ENCODE measurements around the gene TBC1D16. TPM values are rescaled to one million over a fixed set of nuclear protein-coding genes. Genes with fewer than 3 reads are reported as not detected.
A peak's percentile ranks its signal among the peaks of the same experiment; 100 is the strongest.
"Not testable (repeated sequence)": the region's sequence is repeated elsewhere in the genome, so short reads cannot be mapped to it uniquely, and the experiment has no call there.

The TBC1D16 gene
- total RNA-seq, 2 experiments from 2014 or later, result 0.74 to 1.2 TPM

- no peak for DNase-seq
- H3K27me3 Mint-ChIP-seq, result no peaks in the 10 kb centered on the region
- no peak overlapping the region for H3K4me3 Mint-ChIP-seq
- ChIA-PET CTCF (interaction anchor here (1.7 kb wide), 1 partner anchor 10 kb away, joined by 5 read pairs; no protein-coding TSS in a partner anchor), POLR2A (no interaction called here)
- H3K4me1 Mint-ChIP-seq, result peaks cover 27% of the 10 kb centered on the region
- no peaks in the 10 kb centered on the region for H3K9me3 Mint-ChIP-seq
- no peak overlapping the region for H3K27ac Mint-ChIP-seq
- no peaks in the 10 kb centered on the region for H3K36me3 Mint-ChIP-seq (ENCODE audit: low read depth)
Measured at GRCh38 chr17:80000981-80001775, 34.5 kb downstream of the TBC1D16 start.

GRCh38 chr17:80000136-80000535, 35.5 kb downstream of the TBC1D16 start:
- Mint-ChIP-seq H3K4me1 (peaks cover 33% of the 10 kb centered on the region), H3K9me3 (no peaks in the 10 kb centered on the region), H3K4me3 (no peak overlapping the region), H3K27ac (no peak overlapping the region), H3K27me3 (no peaks in the 10 kb centered on the region), H3K36me3 (ENCODE audit: low read depth) (no peaks in the 10 kb centered on the region)
- POLR2A ChIA-PET, result no interaction called here
- CTCF ChIA-PET, result interaction anchor here (1.3 to 1.7 kb wide), 2 partner anchors 8 to 11 kb away, joined by 5 to 8 read pairs; no protein-coding TSS in a partner anchor
- no peak for DNase-seq

GRCh38 chr17:79997011-79997660, 38.5 kb downstream of the TBC1D16 start:
- Mint-ChIP-seq H3K27me3 (no peaks in the 10 kb centered on the region), H3K4me3 (peak overlapping the region; percentile 55), H3K36me3 (ENCODE audit: low read depth) (no peaks in the 10 kb centered on the region), H3K27ac (peak overlapping the region; percentile 98), H3K4me1 (peaks cover 56% of the 10 kb centered on the region), H3K9me3 (no peaks in the 10 kb centered on the region)
- ChIA-PET CTCF (interaction anchor here (1.1 to 1.3 kb wide), 3 partner anchors 8 to 251 kb away, joined by 4 to 11 read pairs (median 5); no protein-coding TSS in a partner anchor), POLR2A (no interaction called here)
- DNase-seq, result peak; percentile 90

GRCh38 chr17:79996291-79996690, 39.4 kb downstream of the TBC1D16 start:
- no peak for DNase-seq
- Mint-ChIP-seq H3K27me3 (no peaks in the 10 kb centered on the region), H3K9me3 (no peaks in the 10 kb centered on the region), H3K27ac (peak overlapping the region; percentile 98), H3K36me3 (ENCODE audit: low read depth) (no peaks in the 10 kb centered on the region), H3K4me1 (peaks cover 57% of the 10 kb centered on the region), H3K4me3 (no peak overlapping the region)
- POLR2A ChIA-PET, result no interaction called here
- CTCF ChIA-PET, result interaction anchor here (1.1 to 1.4 kb wide), 4 partner anchors 9 to 250 kb away, joined by 4 to 11 read pairs (median 6); partner anchors contain the start of gene CBX4

- ChIA-PET CTCF (interaction anchor here (1.4 to 3.2 kb wide), 2 partner anchors 10 to 157 kb away, joined by 7 to 9 read pairs; partner anchors contain the start of gene CBX4), POLR2A (no interaction called here)
- no peak for DNase-seq
- Mint-ChIP-seq H3K36me3 (ENCODE audit: low read depth) (no peaks in the 10 kb centered on the region), H3K4me1 (peaks cover 61% of the 10 kb centered on the region), H3K27ac (peak overlapping the region; percentile 31), H3K27me3 (no peaks in the 10 kb centered on the region), H3K4me3 (no peak overlapping the region), H3K9me3 (no peaks in the 10 kb centered on the region)
Measured at GRCh38 chr17:79995696-79996095, 40.0 kb downstream of the TBC1D16 start.

DNA sequence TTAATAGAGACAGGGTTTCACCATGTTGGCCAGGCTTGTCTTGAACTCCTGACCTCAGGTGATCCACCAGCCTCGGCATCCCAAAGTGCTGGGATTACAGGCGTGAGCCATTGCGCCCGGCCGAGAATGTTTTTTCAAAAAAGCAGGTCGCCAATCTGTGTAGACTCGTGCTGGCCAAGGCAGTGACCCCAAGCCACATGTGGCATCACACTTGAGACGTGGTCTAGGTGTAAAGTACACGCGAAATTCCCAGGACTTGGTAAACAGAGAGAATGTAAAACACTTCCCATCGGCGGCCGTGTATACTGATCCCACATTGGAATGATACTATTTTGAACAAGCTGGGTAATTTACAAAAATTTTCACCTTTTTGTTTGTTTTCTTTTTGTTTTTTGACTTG, 41.1 kb downstream of the TBC1D16 start:
- no peak for DNase-seq
- H3K4me1 Mint-ChIP-seq, result peaks cover 61% of the 10 kb centered on the region
- no peak overlapping the region for H3K4me3 Mint-ChIP-seq
- ChIA-PET CTCF (interaction anchor here (1.4 to 3.2 kb wide), 2 partner anchors 11 to 155 kb away, joined by 7 to 9 read pairs; partner anchors contain the start of gene CBX4), POLR2A (no interaction called here)
- H3K36me3 Mint-ChIP-seq (ENCODE audit: low read depth), result no peaks in the 10 kb centered on the region
- peak overlapping the region; percentile 9 for H3K27ac Mint-ChIP-seq
- no peaks in the 10 kb centered on the region for H3K9me3 Mint-ChIP-seq
- no peaks in the 10 kb centered on the region for H3K27me3 Mint-ChIP-seq

DNA sequence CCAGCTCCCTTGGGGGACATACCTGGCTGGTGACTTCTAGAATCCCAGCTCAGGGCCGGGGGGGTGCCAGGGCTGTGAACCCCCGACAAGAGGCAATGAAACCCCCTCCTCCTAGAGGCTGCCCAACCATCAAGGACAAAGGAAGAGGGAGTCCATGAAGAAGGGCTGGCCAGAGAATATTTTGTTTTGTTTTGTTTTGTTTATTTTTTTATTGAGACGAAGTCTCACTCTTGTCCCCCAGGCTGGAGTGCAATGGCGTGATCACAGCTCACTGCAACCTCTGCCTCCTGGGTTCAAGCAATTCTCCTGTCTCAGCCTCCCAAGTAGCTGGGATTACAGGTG, 41.5 kb downstream of the TBC1D16 start:
- DNase-seq; H3K9me3 Mint-ChIP-seq; H3K36me3 Mint-ChIP-seq (ENCODE audit: low read depth); POLR2A ChIA-PET; H3K4me3 Mint-ChIP-seq; H3K27me3 Mint-ChIP-seq: not testable (repeated sequence)
- H3K27ac Mint-ChIP-seq, result peak overlapping the region; percentile 82
- H3K4me1 Mint-ChIP-seq, result peaks cover 60% of the 10 kb centered on the region
- CTCF ChIA-PET, result interaction anchor here (0.9 to 3.2 kb wide), 4 partner anchors 11 to 154 kb away, joined by 3 to 9 read pairs (median 6); partner anchors contain the start of gene CBX4

DNA sequence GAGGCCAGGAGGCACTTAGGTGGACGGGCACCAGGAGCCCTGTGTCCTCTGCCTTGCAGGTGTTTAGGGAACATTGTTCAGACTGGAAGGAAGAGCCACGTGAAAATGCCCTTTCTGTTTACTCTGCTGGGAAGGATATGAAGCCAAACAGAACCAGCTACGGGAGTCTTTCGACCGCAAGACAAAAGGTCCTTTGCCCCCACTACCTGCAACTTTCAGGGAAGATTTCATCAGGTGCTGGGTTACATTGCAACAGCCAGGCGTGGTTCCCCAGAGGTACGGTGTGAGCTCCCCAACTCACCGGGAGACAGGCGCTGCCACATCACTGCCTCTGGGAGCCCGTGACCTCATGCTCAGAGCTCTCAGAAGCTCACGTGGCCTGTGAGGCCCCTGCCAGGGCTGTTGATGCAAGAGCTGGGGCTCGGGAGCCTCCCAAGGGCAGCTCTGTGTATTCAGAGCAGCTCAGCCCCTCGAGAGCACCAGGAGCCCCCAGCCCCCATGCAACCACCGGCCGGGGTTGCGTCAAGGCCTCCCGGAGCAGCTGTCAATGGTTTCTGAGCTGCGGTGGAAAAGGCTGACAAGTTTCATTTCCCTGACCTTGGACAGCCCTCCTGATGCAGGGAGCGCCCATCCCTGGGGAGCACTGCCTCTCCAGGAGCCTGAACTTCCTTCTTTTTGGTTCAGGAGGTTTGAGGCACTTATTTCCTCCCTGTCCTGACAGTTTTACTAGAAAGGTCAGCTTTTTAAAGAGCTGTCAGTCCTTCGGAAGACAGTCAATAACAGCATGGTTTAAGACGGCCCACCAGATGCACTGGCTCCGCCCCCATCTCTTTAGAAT, 42.1 kb downstream of the TBC1D16 start:
- Mint-ChIP-seq H3K27ac (peak overlapping the region; percentile 82), H3K9me3 (no peaks in the 10 kb centered on the region), H3K4me3 (peak overlapping the region; percentile 3), H3K27me3 (no peaks in the 10 kb centered on the region), H3K36me3 (ENCODE audit: low read depth) (no peaks in the 10 kb centered on the region), H3K4me1 (peaks cover 58% of the 10 kb centered on the region)
- CTCF ChIA-PET, result interaction anchor here (0.9 to 3.2 kb wide), 5 partner anchors 12 to 153 kb away, joined by 3 to 9 read pairs (median 6); partner anchors contain the start of genes CBX4 and GAA
- DNase-seq, result peak; percentile 47
- POLR2A ChIA-PET, result no interaction called here

DNA sequence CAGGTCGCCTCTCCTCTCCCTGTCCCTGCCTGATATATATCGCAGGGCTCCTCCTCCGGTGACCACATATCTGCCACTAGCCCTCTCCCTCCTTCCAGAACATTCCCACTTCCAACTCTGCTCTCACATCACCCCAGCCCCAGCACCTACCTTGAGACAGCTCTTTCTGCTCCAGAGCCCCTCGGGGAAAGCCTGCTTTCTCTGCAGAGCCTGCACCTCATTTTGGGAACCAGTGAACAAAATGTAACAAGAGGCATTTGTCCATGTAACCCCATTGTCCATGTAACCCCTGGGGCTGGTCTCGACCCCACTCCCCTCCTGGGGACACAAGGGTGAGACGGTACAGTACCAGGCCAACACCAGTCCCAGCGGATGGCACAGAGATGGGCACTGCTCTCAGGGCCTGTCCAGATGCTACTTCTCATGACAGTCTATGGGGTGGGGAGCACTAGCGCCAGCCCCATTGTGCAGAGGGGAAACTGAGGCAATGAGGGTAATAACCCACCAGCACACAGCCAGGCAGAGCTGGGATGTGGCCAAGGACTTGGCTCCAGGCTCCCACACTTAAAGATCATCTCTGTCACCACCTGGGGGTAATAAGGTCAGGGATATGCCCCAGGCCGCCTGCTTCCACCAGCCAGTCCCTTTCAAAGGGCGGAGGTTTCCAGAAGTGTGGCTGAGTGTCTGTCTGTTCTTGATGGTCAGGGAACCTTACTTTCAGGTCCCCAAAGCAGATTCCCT, 42.9 kb downstream of the TBC1D16 start:
- DNase-seq, result no peak
- POLR2A ChIA-PET, result no interaction called here
- Mint-ChIP-seq H3K27me3 (no peaks in the 10 kb centered on the region), H3K27ac (peak overlapping the region; percentile 82), H3K4me1 (peaks cover 53% of the 10 kb centered on the region), H3K4me3 (peak overlapping the region; percentile 61), H3K36me3 (ENCODE audit: low read depth) (no peaks in the 10 kb centered on the region), H3K9me3 (no peaks in the 10 kb centered on the region)
- CTCF ChIA-PET, result interaction anchor here (0.9 to 3.2 kb wide), 9 partner anchors 12 to 255 kb away, joined by 3 to 9 read pairs (median 3); partner anchors contain the start of genes CBX4 and GAA

- CTCF ChIA-PET, result interaction anchor here (0.6 to 3.2 kb wide), 7 partner anchors 13 to 254 kb away, joined by 3 to 9 read pairs (median 3); partner anchors contain the start of gene GAA
Measured at GRCh38 chr17:79991924-79992648, 43.6 kb downstream of the TBC1D16 start.

GRCh38 chr17:79991140-79991923, 44.3 kb downstream of the TBC1D16 start:
- POLR2A ChIA-PET, result no interaction called here

More at GRCh38 chr17:79991924-79992648, 43.6 kb downstream of the TBC1D16 start:
- POLR2A ChIA-PET, result no interaction called here
- Mint-ChIP-seq H3K27ac (peak overlapping the region; percentile 75), H3K4me1 (peaks cover 46% of the 10 kb centered on the region), H3K4me3 (peak overlapping the region; percentile 61), H3K27me3 (no peaks in the 10 kb centered on the region), H3K9me3 (no peaks in the 10 kb centered on the region), H3K36me3 (ENCODE audit: low read depth) (no peaks in the 10 kb centered on the region)
- DNase-seq, result no peak

More at GRCh38 chr17:79991140-79991923, 44.3 kb downstream of the TBC1D16 start:
- no peaks in the 10 kb centered on the region for H3K36me3 Mint-ChIP-seq (ENCODE audit: low read depth)
- CTCF ChIA-PET, result interaction anchor here (0.6 to 1.1 kb wide), 5 partner anchors 17 to 253 kb away, joined by 3 to 4 read pairs (median 3); partner anchors contain the start of gene GAA
- H3K4me1 Mint-ChIP-seq, result peaks cover 38% of the 10 kb centered on the region
- H3K9me3 Mint-ChIP-seq, result no peaks in the 10 kb centered on the region
- peak; percentile 87 for DNase-seq
- no peaks in the 10 kb centered on the region for H3K27me3 Mint-ChIP-seq
- H3K27ac Mint-ChIP-seq, result no peak overlapping the region
- peak overlapping the region; percentile 61 for H3K4me3 Mint-ChIP-seq

All from activated CD4-positive, alpha-beta T cell treated with anti-CD3 and anti-CD28 coated beads, Interleukin-2, amount 10 ng/mL, durations not matched to agents 7 days and 5 days (primary cell).